ENCODE data around the gene PRPF19. TPM values are rescaled to one million over a fixed set of nuclear protein-coding genes. Genes with fewer than 3 reads are reported as not detected.

Gene PRPF19
- total and polyA plus RNA-seq, 4 experiments from 2014 or later: 10.8 to 99.2 (median 57.2) TPM

DNA sequence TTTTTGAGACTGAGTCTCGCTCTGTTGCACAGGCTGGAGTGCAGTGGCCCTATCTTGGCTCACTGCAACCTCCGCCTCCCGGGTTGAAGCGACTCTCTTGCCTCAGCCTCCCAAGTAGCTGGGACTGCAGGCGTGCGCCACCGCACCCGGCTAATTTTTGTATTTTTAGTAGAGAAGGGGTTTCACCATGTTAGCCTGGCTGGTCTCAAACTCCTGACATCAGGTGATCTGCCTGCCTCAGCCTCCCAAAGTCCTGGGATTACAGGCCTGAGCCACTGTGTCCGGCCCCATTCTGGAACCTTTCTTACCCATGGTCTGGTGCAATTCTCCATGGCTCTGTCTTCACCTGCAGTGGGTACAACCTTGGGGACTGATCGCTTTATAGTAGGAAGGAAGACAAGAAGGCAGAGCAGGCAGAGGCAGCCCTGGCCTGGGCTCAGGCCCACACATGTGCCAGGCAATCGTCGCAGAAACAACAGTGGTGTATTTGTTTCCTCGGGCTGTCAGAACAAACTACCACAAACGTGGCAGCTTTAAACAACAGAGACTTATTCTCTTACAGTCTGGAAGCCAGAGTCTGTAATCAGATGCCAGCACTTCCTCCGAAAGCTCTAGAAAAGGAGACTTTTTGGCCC, 46.7 kb downstream of the PRPF19 start:
- intact Hi-C loops (cut with micrococcal nuclease): no loop called here
- Histone ChIP-seq H3K27me3 (ENCODE audit: insufficient read depth, low read length) (no peaks in the 10 kb centered on the region), H3K27ac (ENCODE audit: low read depth, low read length) (no peak overlapping the region), H3K9me3 (ENCODE audit: control insufficient read depth in 1 of 2, low read length in 2 of 2) (no peaks in the 10 kb centered on the region), H3K36me3 (ENCODE audit: insufficient read depth, low read length) (no peaks in the 10 kb centered on the region), H3K4me3 (ENCODE audit: low read length in 2 of 2) (no peak overlapping the region), H3K4me1 (ENCODE audit: insufficient read depth, low read length) (peaks cover 13% of the 10 kb centered on the region)
- no peak overlapping the region for H3K4me3 Mint-ChIP-seq
- POLR2A ChIA-PET (ENCODE audit: partially characterized antibody): no interaction called here
- peak overlapping the region in 1 of 7 donors; percentile 37 for H3K27ac Mint-ChIP-seq
- H3K4me1 Mint-ChIP-seq: peaks cover 8 to 21% (median 16%) of the 10 kb centered on the region in 4 donors
- H3K36me3 Mint-ChIP-seq: no peaks in the 10 kb centered on the region
- DNase-seq: no peak
- CTCF ChIA-PET (ENCODE audit: partially characterized antibody): interaction anchor here (2.5 kb wide), 1 partner anchor 39 kb away, joined by 10 read pairs; no protein-coding TSS in a partner anchor
- no peaks in the 10 kb centered on the region for H3K9me3 Mint-ChIP-seq
- no peaks in the 10 kb centered on the region for H3K27me3 Mint-ChIP-seq

GRCh38 chr11:60858731-60859464, 47.5 kb downstream of the PRPF19 start:
- H3K4me1 Mint-ChIP-seq: peaks cover 8 to 21% (median 16%) of the 10 kb centered on the region in 4 donors
- DNase-seq: no peak
- Histone ChIP-seq H3K9me3 (ENCODE audit: control insufficient read depth in 1 of 2, low read length in 2 of 2) (no peaks in the 10 kb centered on the region), H3K4me1 (ENCODE audit: insufficient read depth, low read length) (peaks cover 13% of the 10 kb centered on the region), H3K36me3 (ENCODE audit: insufficient read depth, low read length) (no peaks in the 10 kb centered on the region), H3K27ac (ENCODE audit: low read depth, low read length) (no peak overlapping the region), H3K4me3 (ENCODE audit: low read length in 2 of 2) (no peak overlapping the region), H3K27me3 (ENCODE audit: insufficient read depth, low read length) (no peaks in the 10 kb centered on the region)
- peak overlapping the region in 4 of 7 donors; percentile 24 to 85 (median 82) for H3K27ac Mint-ChIP-seq
- no peaks in the 10 kb centered on the region for H3K27me3 Mint-ChIP-seq
- intact Hi-C loops (cut with micrococcal nuclease): no loop called here
- H3K9me3 Mint-ChIP-seq: no peaks in the 10 kb centered on the region
- ChIA-PET CTCF (ENCODE audit: partially characterized antibody) (no interaction called here), POLR2A (ENCODE audit: partially characterized antibody) (no interaction called here)
- no peak overlapping the region for H3K4me3 Mint-ChIP-seq
- no peaks in the 10 kb centered on the region for H3K36me3 Mint-ChIP-seq

DNA sequence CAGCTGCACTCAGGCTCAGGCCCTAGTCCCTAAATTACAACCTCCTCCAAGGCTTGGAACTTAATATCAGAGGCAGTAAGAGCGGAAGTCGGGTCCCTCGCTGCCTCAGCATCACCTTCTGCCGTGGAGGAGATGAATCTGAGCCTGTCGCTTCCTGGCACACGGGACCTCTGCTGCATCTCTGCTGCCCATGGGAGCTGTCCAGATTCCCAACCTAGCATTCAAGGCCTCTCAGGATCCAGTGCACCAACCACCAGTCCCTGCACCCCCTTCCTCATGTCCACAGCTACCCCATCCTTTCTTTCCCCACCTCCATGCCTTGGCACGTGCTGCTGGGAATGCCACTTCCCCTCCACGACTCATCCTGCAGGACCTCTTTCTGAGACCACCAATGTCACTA, 48.1 kb downstream of the PRPF19 start:
- H3K27me3 ChIP-seq (ENCODE audit: insufficient read depth, low read length): no peaks in the 10 kb centered on the region
- Mint-ChIP-seq H3K36me3 (no peaks in the 10 kb centered on the region), H3K4me1 (peaks cover 8 to 21% (median 16%) of the 10 kb centered on the region in 4 donors), H3K9me3 (no peaks in the 10 kb centered on the region), H3K27me3 (no peaks in the 10 kb centered on the region), H3K27ac (peak overlapping the region in 3 of 7 donors; percentile 30 to 85 (median 83)), H3K4me3 (peak overlapping the region in 1 of 8 donors; percentile 42)
- CTCF ChIA-PET (ENCODE audit: partially characterized antibody): no interaction called here
- DNase-seq: no peak
- POLR2A ChIA-PET (ENCODE audit: partially characterized antibody): no interaction called here
- no peak overlapping the region for H3K27ac ChIP-seq (ENCODE audit: low read depth, low read length)
- H3K4me1 ChIP-seq (ENCODE audit: insufficient read depth, low read length): peaks cover 13% of the 10 kb centered on the region
- H3K4me3 ChIP-seq (ENCODE audit: low read length in 2 of 2): no peak overlapping the region
- H3K9me3 ChIP-seq (ENCODE audit: control insufficient read depth in 1 of 2, low read length in 2 of 2): no peaks in the 10 kb centered on the region
- no peaks in the 10 kb centered on the region for H3K36me3 ChIP-seq (ENCODE audit: insufficient read depth, low read length)
- intact Hi-C loops (cut with micrococcal nuclease): no loop called here

DNA sequence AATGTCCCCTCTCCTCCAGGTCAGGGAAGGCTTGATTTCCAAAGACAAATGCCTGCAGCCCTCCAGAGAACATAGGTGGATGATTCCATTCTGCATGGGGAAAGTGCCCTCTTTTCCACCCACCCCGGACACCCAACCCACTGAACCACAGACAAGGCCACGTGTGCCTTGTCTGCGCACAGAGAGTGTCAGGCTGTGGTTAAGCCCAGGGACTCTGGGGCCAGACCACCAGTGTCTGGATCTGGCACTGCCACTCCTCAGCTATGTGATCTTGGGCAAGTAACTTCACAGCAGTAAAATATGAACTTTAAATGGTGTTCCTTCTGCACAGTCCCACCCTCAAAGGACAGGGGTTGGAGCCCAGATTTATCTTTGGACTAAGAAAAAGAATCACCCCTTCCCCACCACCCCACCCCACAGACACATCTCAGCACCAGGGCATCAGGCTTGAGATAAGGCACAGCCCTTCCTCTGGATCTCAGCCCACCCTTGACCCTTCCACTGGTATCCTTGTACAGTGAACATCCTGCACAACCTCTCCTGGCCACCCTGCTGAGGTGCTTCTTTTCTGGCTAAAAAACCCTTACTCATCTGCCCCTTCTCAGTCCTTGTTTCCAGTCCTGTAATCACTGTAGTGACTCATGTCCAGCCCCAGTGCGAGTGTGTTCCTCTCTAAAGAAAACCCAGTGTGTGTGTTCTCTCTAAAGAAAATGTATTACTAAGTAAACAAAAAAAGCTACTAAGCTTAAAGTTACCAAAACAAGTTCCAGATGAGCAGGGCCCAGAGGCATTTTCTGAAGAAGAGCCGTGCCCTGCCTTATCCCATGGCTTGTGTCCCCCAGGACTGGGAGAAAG, 48.8 kb downstream of the PRPF19 start:
- H3K36me3 Mint-ChIP-seq: peaks cover 0 to 2% of the 10 kb centered on the region in 2 donors
- peak overlapping the region in 1 of 8 donors; percentile 61 for H3K4me3 Mint-ChIP-seq
- CTCF ChIA-PET (ENCODE audit: partially characterized antibody): interaction anchor here (1.4 kb wide), 1 partner anchor 27 kb away, joined by 4 read pairs; no protein-coding TSS in a partner anchor
- H3K4me3 ChIP-seq (ENCODE audit: low read length in 2 of 2): no peak overlapping the region
- no peak for DNase-seq
- no peaks in the 10 kb centered on the region for H3K9me3 Mint-ChIP-seq
- H3K4me1 Mint-ChIP-seq: peaks cover 8 to 21% (median 17%) of the 10 kb centered on the region in 4 donors
- peaks cover 13% of the 10 kb centered on the region for H3K4me1 ChIP-seq (ENCODE audit: insufficient read depth, low read length)
- no peaks in the 10 kb centered on the region for H3K9me3 ChIP-seq (ENCODE audit: control insufficient read depth in 1 of 2, low read length in 2 of 2)
- H3K36me3 ChIP-seq (ENCODE audit: insufficient read depth, low read length): no peaks in the 10 kb centered on the region
- no peak overlapping the region for H3K27ac ChIP-seq (ENCODE audit: low read depth, low read length)
- peak overlapping the region in 2 of 7 donors; percentile 46 to 85 for H3K27ac Mint-ChIP-seq
- POLR2A ChIA-PET (ENCODE audit: partially characterized antibody): no interaction called here
- intact Hi-C loops (cut with micrococcal nuclease): no loop called here
- H3K27me3 ChIP-seq (ENCODE audit: insufficient read depth, low read length): no peaks in the 10 kb centered on the region
- H3K27me3 Mint-ChIP-seq: no peaks in the 10 kb centered on the region

GRCh38 chr11:60855726-60856633, 50.4 kb downstream of the PRPF19 start, which contains the start of gene PTGDR2:
TSS of gene PTGDR2 (minus strand) at chr11:60855950. CDS start at chr11:60853722, 2,228 bp downstream.
- H3K27me3 Mint-ChIP-seq: no peaks in the 10 kb centered on the region
- intact Hi-C loops (cut with micrococcal nuclease): no loop called here
- H3K27ac Mint-ChIP-seq: peak within 1 kb of the TSS in 2 of 7 donors; percentile 60 to 79
- H3K4me1 Mint-ChIP-seq: peaks cover 8 to 21% (median 17%) of the 10 kb centered on the region in 4 donors
- CTCF ChIA-PET (ENCODE audit: partially characterized antibody): interaction anchor here (0.9 to 1.4 kb wide), 3 partner anchors 9 to 25 kb away, joined by 4 to 5 read pairs (median 4); no protein-coding TSS in a partner anchor
- Histone ChIP-seq H3K9me3 (ENCODE audit: control insufficient read depth in 1 of 2, low read length in 2 of 2) (no peaks in the 10 kb centered on the region), H3K4me1 (ENCODE audit: insufficient read depth, low read length) (peaks cover 13% of the 10 kb centered on the region), H3K27ac (ENCODE audit: low read depth, low read length) (no peak within 1 kb of the TSS), H3K4me3 (ENCODE audit: low read length in 2 of 2) (no peak within 1 kb of the TSS), H3K27me3 (ENCODE audit: insufficient read depth, low read length) (no peaks in the 10 kb centered on the region), H3K36me3 (ENCODE audit: insufficient read depth, low read length) (peaks cover 8% of the 10 kb centered on the region)
- POLR2A ChIA-PET (ENCODE audit: partially characterized antibody): no interaction called here
- peaks cover 12 to 14% of the 10 kb centered on the region in 2 donors for H3K36me3 Mint-ChIP-seq
- no peak for DNase-seq
- no peaks in the 10 kb centered on the region for H3K9me3 Mint-ChIP-seq
- peak within 1 kb of the TSS in 7 of 8 donors; percentile 64 to 91 (median 72) for H3K4me3 Mint-ChIP-seq

DNA sequence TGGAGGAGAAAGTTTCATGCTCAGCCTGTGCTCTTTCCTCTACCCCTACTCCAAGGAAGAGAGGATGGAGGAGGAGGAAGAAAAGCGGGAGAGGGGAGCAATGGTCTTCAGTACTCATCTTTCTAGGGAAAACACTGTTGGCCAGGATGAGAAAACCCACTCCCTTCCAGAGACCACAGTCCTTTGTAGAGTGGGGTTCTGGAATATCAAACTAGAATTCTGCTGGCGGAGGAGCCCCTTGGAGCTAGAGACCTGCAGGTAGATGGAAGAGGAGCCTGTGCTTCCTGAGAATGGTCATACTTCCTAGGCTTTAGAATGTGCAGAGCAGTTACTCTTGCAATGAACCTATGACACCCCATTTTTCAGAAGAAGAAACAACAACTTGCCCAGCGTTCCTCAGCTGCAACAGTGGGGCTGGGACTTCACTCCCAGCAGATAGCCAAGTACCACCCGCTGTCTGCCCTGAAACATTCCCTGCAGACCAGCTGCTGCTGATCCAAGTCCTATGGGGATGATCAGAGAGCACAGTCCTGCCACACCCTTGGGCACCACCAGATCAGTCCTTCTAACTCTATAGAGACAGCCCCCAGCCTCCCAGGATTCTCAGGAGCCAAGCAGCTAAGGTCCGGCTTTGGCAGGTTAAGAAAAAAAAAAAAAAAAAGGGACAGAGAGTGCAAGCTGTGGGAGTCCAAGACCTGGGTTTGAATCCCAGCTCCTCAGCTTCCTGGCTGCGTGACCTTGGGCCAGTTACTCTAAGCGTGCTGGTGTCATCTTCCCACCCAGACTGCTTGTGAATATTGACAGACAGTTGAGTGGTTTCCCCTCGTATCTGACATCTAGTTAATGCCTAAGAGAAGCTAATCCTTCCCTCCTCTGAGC, 51.3 kb downstream of the PRPF19 start:
- H3K4me3 ChIP-seq (ENCODE audit: low read length in 2 of 2): no peak overlapping the region

More for the DNA sequence above, 51.3 kb downstream of the PRPF19 start:
- Mint-ChIP-seq H3K27me3 (no peaks in the 10 kb centered on the region), H3K9me3 (no peaks in the 10 kb centered on the region), H3K36me3 (peaks cover 19 to 20% of the 10 kb centered on the region in 2 donors), H3K4me1 (peaks cover 8 to 21% (median 17%) of the 10 kb centered on the region in 4 donors), H3K4me3 (peak overlapping the region in 6 of 8 donors; percentile 64 to 91 (median 74)), H3K27ac (peak overlapping the region in 1 of 7 donors; percentile 79)
- Histone ChIP-seq H3K36me3 (ENCODE audit: insufficient read depth, low read length) (peaks cover 16% of the 10 kb centered on the region), H3K27ac (ENCODE audit: low read depth, low read length) (no peak overlapping the region), H3K9me3 (ENCODE audit: control insufficient read depth in 1 of 2, low read length in 2 of 2) (no peaks in the 10 kb centered on the region), H3K4me1 (ENCODE audit: insufficient read depth, low read length) (peaks cover 13% of the 10 kb centered on the region), H3K27me3 (ENCODE audit: insufficient read depth, low read length) (no peaks in the 10 kb centered on the region)
- intact Hi-C loops (cut with micrococcal nuclease): no loop called here
- CTCF ChIA-PET (ENCODE audit: partially characterized antibody): interaction anchor here (0.9 to 1.4 kb wide), 2 partner anchors 9 to 23 kb away, joined by 4 to 5 read pairs; no protein-coding TSS in a partner anchor
- no peak for DNase-seq
- POLR2A ChIA-PET (ENCODE audit: partially characterized antibody): no interaction called here
